Measurements from ENCODE around the gene WNK2.

DNA sequence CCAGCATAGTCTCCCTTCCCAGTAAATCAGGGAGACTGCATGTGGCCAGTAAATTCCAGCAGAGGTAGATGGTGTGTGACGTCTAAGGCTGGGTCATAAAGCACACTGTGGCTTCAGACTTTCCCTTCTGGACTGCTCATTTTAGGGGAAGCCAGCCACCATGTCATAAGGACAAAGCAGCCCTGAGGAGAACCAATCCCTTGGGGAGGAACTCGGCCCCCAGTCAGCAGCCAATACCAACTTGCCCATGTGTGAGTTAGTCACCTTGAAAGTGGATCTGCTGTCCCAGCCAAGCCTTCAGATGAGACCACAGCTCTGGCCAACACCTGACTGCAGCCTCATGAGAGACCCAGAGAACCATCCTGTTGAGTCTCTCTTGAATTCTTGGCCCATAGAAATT, 35.2 kb upstream of the WNK2 start:
- no peak for TF ChIP-seq POLR2A (IDR thresholded peaks at IDR 0.05)
- TF ChIP-seq, protein P1, sequence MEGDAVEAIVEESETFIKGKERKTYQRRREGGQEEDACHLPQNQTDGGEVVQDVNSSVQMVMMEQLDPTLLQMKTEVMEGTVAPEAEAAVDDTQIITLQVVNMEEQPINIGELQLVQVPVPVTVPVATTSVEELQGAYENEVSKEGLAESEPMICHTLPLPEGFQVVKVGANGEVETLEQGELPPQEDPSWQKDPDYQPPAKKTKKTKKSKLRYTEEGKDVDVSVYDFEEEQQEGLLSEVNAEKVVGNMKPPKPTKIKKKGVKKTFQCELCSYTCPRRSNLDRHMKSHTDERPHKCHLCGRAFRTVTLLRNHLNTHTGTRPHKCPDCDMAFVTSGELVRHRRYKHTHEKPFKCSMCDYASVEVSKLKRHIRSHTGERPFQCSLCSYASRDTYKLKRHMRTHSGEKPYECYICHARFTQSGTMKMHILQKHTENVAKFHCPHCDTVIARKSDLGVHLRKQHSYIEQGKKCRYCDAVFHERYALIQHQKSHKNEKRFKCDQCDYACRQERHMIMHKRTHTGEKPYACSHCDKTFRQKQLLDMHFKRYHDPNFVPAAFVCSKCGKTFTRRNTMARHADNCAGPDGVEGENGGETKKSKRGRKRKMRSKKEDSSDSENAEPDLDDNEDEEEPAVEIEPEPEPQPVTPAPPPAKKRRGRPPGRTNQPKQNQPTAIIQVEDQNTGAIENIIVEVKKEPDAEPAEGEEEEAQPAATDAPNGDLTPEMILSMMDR (IDR thresholded peaks at IDR 0.05), result no peak
